ENCODE measurements around the gene CXCL17. TPM values are rescaled to one million over a fixed set of nuclear protein-coding genes. Genes with fewer than 3 reads are reported as not detected.
A peak's percentile ranks its signal among the peaks of the same experiment; 100 is the strongest.

CXCL17 gene
- total and polyA plus RNA-seq, 10 donors = 0.11 to 0.19 (median 0.12) TPM; not detected in 7

DNA sequence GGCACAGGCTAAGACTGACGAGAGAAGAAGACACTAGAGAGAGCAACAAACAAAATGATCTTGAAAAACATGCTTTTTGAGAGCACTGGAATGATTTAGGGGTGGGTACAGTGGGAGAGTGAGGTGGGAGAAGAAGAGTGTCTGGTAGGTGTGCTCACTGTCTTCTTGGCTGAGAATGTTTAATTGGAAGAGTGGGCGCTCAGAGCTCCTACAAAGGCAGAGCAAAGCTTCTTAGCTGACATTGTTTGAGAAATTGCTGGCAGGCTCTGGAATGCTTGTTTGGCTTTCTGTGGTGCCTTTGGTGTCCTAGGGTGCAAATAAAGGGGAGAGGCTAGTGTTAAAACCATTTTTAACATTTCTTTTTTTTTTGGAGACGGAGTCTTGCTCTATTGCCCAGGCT lies 14.1 kb downstream of the CXCL17 start:
- intact Hi-C loops (cut with DNase I; ENCODE audit: low total_unique reads) = no loop called here
- Histone ChIP-seq H3K36me3 (no peaks in the 10 kb centered on the region), H3K4me1 (peaks cover 7 to 28% (median 22%) of the 10 kb centered on the region in 6 donors), H3K27me3 (replicated peaks in 1 of 7) (peaks cover 0 to 7% (median 0%) of the 10 kb centered on the region in 7 donors), H3K27ac (no peak overlapping the region), H3K4me3 (no peak overlapping the region), H3K9me3 (no peaks in the 10 kb centered on the region)
- no peak for TF ChIP-seq POLR2A (IDR thresholded peaks at IDR 0.05)
- TF ChIP-seq, protein P1, sequence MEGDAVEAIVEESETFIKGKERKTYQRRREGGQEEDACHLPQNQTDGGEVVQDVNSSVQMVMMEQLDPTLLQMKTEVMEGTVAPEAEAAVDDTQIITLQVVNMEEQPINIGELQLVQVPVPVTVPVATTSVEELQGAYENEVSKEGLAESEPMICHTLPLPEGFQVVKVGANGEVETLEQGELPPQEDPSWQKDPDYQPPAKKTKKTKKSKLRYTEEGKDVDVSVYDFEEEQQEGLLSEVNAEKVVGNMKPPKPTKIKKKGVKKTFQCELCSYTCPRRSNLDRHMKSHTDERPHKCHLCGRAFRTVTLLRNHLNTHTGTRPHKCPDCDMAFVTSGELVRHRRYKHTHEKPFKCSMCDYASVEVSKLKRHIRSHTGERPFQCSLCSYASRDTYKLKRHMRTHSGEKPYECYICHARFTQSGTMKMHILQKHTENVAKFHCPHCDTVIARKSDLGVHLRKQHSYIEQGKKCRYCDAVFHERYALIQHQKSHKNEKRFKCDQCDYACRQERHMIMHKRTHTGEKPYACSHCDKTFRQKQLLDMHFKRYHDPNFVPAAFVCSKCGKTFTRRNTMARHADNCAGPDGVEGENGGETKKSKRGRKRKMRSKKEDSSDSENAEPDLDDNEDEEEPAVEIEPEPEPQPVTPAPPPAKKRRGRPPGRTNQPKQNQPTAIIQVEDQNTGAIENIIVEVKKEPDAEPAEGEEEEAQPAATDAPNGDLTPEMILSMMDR (IDR thresholded peaks at IDR 0.05 in 8 of 11, conservative IDR thresholded peaks at IDR 0.05 in 3 of 11) = no peak
- no peak for TF ChIP-seq POLR2AphosphoS5 (IDR thresholded peaks at IDR 0.05)
- WGBS, 5 donors = 80 to 94% (median 89%) methylated on average over 3 of the region's 3 CpGs
- DNase-seq = no peak

DNA sequence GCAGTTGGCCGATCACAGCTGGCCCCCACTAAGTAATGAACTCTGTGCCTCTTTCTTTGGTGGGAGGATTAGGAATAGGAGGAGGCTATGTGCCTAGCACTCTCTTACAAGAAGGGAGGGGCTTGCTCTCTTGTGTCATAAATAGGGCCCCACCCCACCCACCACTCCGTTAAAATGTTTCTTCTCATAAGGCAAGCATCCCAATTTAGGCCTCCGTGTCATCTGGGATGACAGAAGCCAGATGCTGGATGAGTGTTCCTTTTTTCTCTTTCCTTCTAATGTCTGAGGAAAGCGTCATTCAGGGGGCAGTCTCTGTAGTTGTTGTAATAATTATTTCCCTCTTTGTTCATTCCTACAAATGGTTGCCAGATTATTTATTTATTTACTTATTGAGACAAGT lies 15.4 kb downstream of the CXCL17 start, which contains the start of gene LIPE:
TSS of gene LIPE (minus strand) at position 76 of the 400 bp plus-strand sequence. CDS start 239 bp downstream, outside the sequence.
- Histone ChIP-seq H3K27ac (peak within 1 kb of the TSS in 3 of 8 donors; percentile 3 to 44 (median 23)), H3K9me3 (no peaks in the 10 kb centered on the region), H3K27me3 (replicated peaks in 1 of 7) (peaks cover 0 to 7% (median 0%) of the 10 kb centered on the region in 7 donors), H3K36me3 (no peaks in the 10 kb centered on the region), H3K4me3 (no peak within 1 kb of the TSS), H3K4me1 (peaks cover 7 to 29% (median 21%) of the 10 kb centered on the region in 6 donors)
- DNase-seq = no peak
- intact Hi-C loops (cut with DNase I; ENCODE audit: low total_unique reads) = no loop called here
- WGBS, 5 donors = 69 to 85% (median 76%) methylated on average over 4 of the region's 4 CpGs
- TF ChIP-seq POLR2AphosphoS5 (IDR thresholded peaks at IDR 0.05) (no peak), POLR2A (IDR thresholded peaks at IDR 0.05) (no peak)
- TF ChIP-seq, protein P1 (IDR thresholded peaks at IDR 0.05 in 8 of 11, conservative IDR thresholded peaks at IDR 0.05 in 3 of 11) = no peak

DNA sequence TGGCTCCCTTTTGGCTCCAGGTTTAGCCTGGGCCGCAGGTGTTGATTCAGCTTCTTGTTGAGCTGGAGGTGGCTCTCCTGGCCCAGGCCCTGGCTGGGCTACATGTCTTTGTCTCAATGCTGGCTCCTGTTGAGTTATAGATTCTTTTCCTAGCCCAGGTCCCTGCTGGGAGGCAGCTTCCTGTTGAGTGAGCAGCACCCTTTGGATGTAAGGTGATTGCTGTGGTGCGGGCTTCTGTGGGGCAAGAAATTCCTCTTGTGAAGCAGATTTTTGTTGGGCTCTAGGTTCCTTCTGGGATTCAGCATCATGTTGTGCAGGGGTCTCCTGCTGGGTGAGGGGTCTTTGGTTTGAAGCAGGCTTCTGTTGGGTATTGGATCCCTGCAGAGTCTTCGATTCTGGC lies 16.1 kb downstream of the CXCL17 start:
- Histone ChIP-seq H3K27me3 (replicated peaks in 1 of 7) (peaks cover 0 to 7% (median 0%) of the 10 kb centered on the region in 7 donors), H3K4me1 (peaks cover 7 to 35% (median 28%) of the 10 kb centered on the region in 6 donors), H3K27ac (peak overlapping the region in 1 of 8 donors; percentile 2), H3K36me3 (no peaks in the 10 kb centered on the region), H3K9me3 (no peaks in the 10 kb centered on the region), H3K4me3 (no peak overlapping the region)
- intact Hi-C loops (cut with DNase I; ENCODE audit: low total_unique reads) = no loop called here
- no peak for TF ChIP-seq POLR2AphosphoS5 (IDR thresholded peaks at IDR 0.05)
- no peak for TF ChIP-seq POLR2A (IDR thresholded peaks at IDR 0.05)
- TF ChIP-seq, protein P1 (IDR thresholded peaks at IDR 0.05 in 8 of 11, conservative IDR thresholded peaks at IDR 0.05 in 3 of 11) = no peak
- 85 to 98% (median 95%) methylated on average over 2 to 3 of the region's 3 CpGs for WGBS, 5 donors
- DNase-seq = no peak

DNA sequence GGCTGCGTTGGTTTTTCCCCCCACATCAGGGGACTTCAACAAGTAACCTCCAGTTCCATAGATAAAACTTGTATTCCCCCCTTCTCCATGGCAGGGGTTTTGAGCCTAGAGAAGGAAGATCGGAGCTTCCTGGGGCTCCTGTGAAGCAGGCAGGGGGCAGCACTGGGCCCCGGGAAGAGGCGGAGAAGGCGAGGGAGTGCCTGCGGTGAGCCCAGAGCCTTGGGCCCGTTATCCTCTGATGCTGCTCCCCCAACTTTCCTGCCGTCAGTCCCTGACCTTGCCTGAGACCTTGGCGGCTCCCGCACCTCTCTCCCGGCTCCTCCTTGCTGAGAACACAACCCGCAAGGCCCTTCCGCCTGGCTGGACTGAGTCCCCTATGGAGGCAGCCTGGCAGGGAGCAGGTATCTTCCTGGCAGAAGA lies 18.0 kb downstream of the CXCL17 start:
- H3K27ac ChIP-seq = peak overlapping the region in 4 of 8 donors; percentile 20 to 92 (median 90)
- 51 to 73% (median 72%) methylated on average over 13 of the region's 13 CpGs for WGBS, 5 donors

More for the DNA sequence above, 18.0 kb downstream of the CXCL17 start:
- intact Hi-C loops (cut with DNase I; ENCODE audit: low total_unique reads) = no loop called here
- peak; percentile 78 for DNase-seq
- TF ChIP-seq, protein P1 (IDR thresholded peaks at IDR 0.05 in 8 of 11, conservative IDR thresholded peaks at IDR 0.05 in 3 of 11) = peak in 3 of 11 experiments; percentile 32 to 44 (median 34)
- no peak for TF ChIP-seq POLR2A (IDR thresholded peaks at IDR 0.05)
- peaks cover 24 to 54% (median 45%) of the 10 kb centered on the region in 6 donors for H3K4me1 ChIP-seq
- H3K36me3 ChIP-seq = no peaks in the 10 kb centered on the region
- peaks cover 0 to 7% (median 0%) of the 10 kb centered on the region in 7 donors for H3K27me3 ChIP-seq (replicated peaks in 1 of 7)
- H3K4me3 ChIP-seq = no peak overlapping the region
- H3K9me3 ChIP-seq = no peaks in the 10 kb centered on the region
